ENCODE data around the gene ANKLE2. TPM values are rescaled to one million over a fixed set of nuclear protein-coding genes. Genes with fewer than 3 reads are reported as not detected.
"Not testable (repeated sequence)": the region's sequence is repeated elsewhere in the genome, so short reads cannot be mapped to it uniquely, and the experiment has no call there.

ANKLE2 gene
- total RNA-seq (ENCODE audit: low replicate concordance), result 59.1 and 65.7 TPM in 2 replicates

- no peaks in the 10 kb centered on the region for H3K36me3 ChIP-seq
- H3K9me3 ChIP-seq (ENCODE audit: low read depth), result no peaks in the 10 kb centered on the region
- Mint-ChIP-seq H3K36me3 (peaks cover 13% of the 10 kb centered on the region), H3K4me3 (peak within 1 kb of the TSS; percentile 94), H3K27ac (peak within 1 kb of the TSS; percentile 92), H3K27me3 (ENCODE audit: insufficient read depth, low read depth) (no peaks in the 10 kb centered on the region), H3K9me3 (no peaks in the 10 kb centered on the region), H3K4me1 (peaks cover 12% of the 10 kb centered on the region)
- peak within 1 kb of the TSS; percentile 92 for H3K4me3 ChIP-seq
- H3K9ac ChIP-seq, result peak within 1 kb of the TSS; percentile 96
- H3K4me1 ChIP-seq, result peaks cover 6% of the 10 kb centered on the region
- TF ChIP-seq, protein P1, sequence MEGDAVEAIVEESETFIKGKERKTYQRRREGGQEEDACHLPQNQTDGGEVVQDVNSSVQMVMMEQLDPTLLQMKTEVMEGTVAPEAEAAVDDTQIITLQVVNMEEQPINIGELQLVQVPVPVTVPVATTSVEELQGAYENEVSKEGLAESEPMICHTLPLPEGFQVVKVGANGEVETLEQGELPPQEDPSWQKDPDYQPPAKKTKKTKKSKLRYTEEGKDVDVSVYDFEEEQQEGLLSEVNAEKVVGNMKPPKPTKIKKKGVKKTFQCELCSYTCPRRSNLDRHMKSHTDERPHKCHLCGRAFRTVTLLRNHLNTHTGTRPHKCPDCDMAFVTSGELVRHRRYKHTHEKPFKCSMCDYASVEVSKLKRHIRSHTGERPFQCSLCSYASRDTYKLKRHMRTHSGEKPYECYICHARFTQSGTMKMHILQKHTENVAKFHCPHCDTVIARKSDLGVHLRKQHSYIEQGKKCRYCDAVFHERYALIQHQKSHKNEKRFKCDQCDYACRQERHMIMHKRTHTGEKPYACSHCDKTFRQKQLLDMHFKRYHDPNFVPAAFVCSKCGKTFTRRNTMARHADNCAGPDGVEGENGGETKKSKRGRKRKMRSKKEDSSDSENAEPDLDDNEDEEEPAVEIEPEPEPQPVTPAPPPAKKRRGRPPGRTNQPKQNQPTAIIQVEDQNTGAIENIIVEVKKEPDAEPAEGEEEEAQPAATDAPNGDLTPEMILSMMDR (IDR thresholded peaks at IDR 0.05), result no peak
- TF ChIP-seq EZH2phosphoT487 (IDR thresholded peaks at IDR 0.05), result no peak
- TF ChIP-seq EZH2 (IDR thresholded peaks at IDR 0.05), result no peak
- H3K4me2 ChIP-seq, result peak within 1 kb of the TSS; percentile 96
- peak within 1 kb of the TSS; percentile 97 for H3K27ac ChIP-seq
- peaks cover 20% of the 10 kb centered on the region for H3F3A ChIP-seq (ENCODE audit: low read depth)
- H4K20me1 ChIP-seq (ENCODE audit: low read depth), result peaks cover 42% of the 10 kb centered on the region
- peak within 1 kb of the TSS; percentile 99 for H2AFZ ChIP-seq (replicated peaks)
- H3K79me2 ChIP-seq (ENCODE audit: low read depth), result peaks cover 63% of the 10 kb centered on the region
- no peaks in the 10 kb centered on the region for H3K27me3 ChIP-seq
- DNase-seq (ENCODE audit: low spot score), result peak; percentile 88
Measured at GRCh38 chr12:132761032-132761920, at the start of gene ANKLE2. ANKLE2 (minus strand) TSS chr12:132761832; CDS start chr12:132761798, 34 bp downstream.

GRCh38 chr12:132809391-132809790 lies 47.8 kb upstream of the ANKLE2 start:
- not testable (repeated sequence) for H3K4me3 Mint-ChIP-seq; H3K27ac Mint-ChIP-seq; H3K27me3 Mint-ChIP-seq (ENCODE audit: insufficient read depth, low read depth); H3K9me3 ChIP-seq (ENCODE audit: low read depth); H3K9ac ChIP-seq; H3K27me3 ChIP-seq; H3K4me1 Mint-ChIP-seq; H2AFZ ChIP-seq (replicated peaks); DNase-seq (ENCODE audit: low spot score); H3K4me2 ChIP-seq; H3K79me2 ChIP-seq (ENCODE audit: low read depth); H3K4me3 ChIP-seq; H3K4me1 ChIP-seq; H3F3A ChIP-seq (ENCODE audit: low read depth); H3K36me3 ChIP-seq; H4K20me1 ChIP-seq (ENCODE audit: low read depth); H3K9me3 Mint-ChIP-seq; H3K27ac ChIP-seq
- H3K36me3 Mint-ChIP-seq, result peaks cover 53% of the 10 kb centered on the region
- TF ChIP-seq, protein P1 (IDR thresholded peaks at IDR 0.05), result peak; percentile 37

- Histone ChIP-seq H3K27me3 (no peaks in the 10 kb centered on the region), H3K79me2 (ENCODE audit: low read depth) (no peaks in the 10 kb centered on the region), H3K27ac (no peak overlapping the region), H3K36me3 (no peaks in the 10 kb centered on the region), H3F3A (ENCODE audit: low read depth) (no peaks in the 10 kb centered on the region), H3K4me3 (no peak overlapping the region), H2AFZ (replicated peaks) (no peak overlapping the region), H3K9me3 (ENCODE audit: low read depth) (no peaks in the 10 kb centered on the region), H3K4me1 (no peaks in the 10 kb centered on the region), H3K4me2 (no peak overlapping the region), H3K9ac (no peak overlapping the region), H4K20me1 (ENCODE audit: low read depth) (peaks cover 4% of the 10 kb centered on the region)
- H3K4me3 Mint-ChIP-seq, result no peak overlapping the region
- no peaks in the 10 kb centered on the region for H3K4me1 Mint-ChIP-seq
- TF ChIP-seq, protein P1 (IDR thresholded peaks at IDR 0.05), result no peak
- TF ChIP-seq EZH2phosphoT487 (IDR thresholded peaks at IDR 0.05) (no peak), EZH2 (IDR thresholded peaks at IDR 0.05) (no peak)
- peaks cover 6% of the 10 kb centered on the region for H3K9me3 Mint-ChIP-seq
- H3K27ac Mint-ChIP-seq, result no peak overlapping the region
- H3K36me3 Mint-ChIP-seq, result peaks cover 54% of the 10 kb centered on the region
- DNase-seq (ENCODE audit: low spot score), result no peak
- H3K27me3 Mint-ChIP-seq (ENCODE audit: insufficient read depth, low read depth), result peaks cover 4% of the 10 kb centered on the region
Measured at GRCh38 chr12:132807295-132808092, 45.9 kb upstream of the ANKLE2 start.
